ENCODE data around the gene GRAMD1B.

- TF ChIP-seq, protein P1, sequence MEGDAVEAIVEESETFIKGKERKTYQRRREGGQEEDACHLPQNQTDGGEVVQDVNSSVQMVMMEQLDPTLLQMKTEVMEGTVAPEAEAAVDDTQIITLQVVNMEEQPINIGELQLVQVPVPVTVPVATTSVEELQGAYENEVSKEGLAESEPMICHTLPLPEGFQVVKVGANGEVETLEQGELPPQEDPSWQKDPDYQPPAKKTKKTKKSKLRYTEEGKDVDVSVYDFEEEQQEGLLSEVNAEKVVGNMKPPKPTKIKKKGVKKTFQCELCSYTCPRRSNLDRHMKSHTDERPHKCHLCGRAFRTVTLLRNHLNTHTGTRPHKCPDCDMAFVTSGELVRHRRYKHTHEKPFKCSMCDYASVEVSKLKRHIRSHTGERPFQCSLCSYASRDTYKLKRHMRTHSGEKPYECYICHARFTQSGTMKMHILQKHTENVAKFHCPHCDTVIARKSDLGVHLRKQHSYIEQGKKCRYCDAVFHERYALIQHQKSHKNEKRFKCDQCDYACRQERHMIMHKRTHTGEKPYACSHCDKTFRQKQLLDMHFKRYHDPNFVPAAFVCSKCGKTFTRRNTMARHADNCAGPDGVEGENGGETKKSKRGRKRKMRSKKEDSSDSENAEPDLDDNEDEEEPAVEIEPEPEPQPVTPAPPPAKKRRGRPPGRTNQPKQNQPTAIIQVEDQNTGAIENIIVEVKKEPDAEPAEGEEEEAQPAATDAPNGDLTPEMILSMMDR (IDR thresholded peaks at IDR 0.05): no peak
- TF ChIP-seq POLR2A (IDR thresholded peaks at IDR 0.05): no peak
Observed at GRCh38 chr11:123460012-123460700, 30.1 kb downstream of the GRAMD1B start.
